DMS53 treated with DMSO at 0.1 percent for 48 hours (cell line): Measurements from ENCODE around the gene MARVELD1.

Experiments
- DNase-seq: peaks from one replicate; lab custom pipeline; 2025; ENCODE audit not compliant: unreplicated experiment; lab: John Stamatoyannopoulos, UW

The MARVELD1 gene

DNA sequence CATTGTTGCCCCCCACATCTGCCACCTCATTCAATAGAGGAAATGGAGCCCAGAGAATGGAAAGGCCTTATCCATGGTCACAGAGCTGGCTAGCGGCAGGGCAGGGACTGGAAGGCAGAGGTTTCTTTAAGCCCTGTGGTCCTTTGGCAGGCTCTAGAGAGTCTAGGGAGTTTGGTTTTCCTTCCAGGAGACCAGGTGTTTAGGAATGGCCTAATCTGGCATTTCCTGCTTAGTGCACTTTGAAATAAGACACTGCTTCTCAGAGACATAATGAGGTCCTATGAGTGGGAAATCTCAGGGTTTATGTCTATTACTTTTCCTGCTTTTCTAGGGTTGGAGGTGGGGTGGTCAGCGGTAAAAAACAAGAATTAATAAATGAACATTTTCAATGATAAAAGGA lies 6.1 kb downstream of the MARVELD1 start:
- DNase-seq, result no peak

DNA sequence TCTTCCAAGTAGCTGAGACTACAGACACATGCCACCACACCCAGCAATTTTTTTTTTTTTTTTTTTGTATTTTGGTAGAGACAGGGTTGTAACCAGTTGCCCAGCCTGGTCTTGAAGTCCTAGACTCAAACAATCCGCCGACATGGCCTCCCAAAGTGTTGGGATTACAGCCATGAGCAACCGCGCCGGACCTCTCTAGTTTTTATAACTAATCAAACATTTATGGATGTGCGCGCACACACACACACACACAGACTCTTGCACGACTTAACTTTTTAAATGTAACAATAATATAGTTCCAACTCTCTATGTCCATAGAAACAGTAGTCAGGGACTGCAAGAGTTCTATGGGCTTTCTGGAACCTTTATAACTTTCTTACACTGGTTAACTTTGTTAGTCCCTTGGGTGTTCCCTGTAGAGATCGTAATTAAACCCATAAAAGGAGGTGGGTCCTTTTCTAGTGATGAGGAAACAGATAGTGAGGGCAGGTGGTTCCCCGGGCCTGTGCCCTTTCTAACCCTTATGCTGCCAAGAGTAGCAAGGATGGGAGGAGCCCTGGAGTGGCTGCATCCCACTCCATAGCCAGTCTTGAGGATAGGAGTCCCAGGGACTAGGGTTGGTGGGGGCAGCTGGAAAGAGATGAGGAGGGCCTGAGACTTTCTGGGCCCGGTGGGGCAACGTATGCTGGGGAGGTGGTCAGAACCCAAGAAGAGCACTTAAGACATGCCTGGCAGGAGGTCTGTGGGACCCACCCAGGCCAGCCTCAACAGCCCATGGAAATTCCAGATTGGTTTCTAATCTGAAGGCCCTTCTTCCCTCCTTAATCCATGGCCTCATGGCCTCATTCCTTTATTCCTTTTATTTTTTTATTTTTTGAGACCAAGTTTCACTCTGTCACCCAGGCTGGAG lies 8.6 kb downstream of the MARVELD1 start:
- no peak for DNase-seq

DNA sequence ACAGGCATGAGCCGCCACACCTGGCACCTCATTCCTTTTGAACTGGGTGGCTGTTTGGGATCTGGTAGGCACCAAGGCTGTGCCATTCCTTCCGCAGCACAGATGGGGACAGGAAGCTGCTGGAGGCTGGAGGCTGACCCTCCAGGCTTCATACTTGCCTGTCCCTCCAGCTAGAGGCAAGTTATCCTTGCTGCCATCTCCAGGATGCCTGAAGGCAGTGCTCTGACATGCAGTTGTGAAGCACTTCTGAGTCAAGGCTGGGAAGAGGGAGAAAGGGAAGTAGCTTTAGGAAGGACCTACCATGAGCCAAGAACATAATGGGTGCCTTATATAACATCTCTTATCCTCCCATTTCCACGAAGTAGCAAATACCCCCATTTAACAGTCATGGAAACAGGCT lies 9.5 kb downstream of the MARVELD1 start:
- no peak for DNase-seq

DNA sequence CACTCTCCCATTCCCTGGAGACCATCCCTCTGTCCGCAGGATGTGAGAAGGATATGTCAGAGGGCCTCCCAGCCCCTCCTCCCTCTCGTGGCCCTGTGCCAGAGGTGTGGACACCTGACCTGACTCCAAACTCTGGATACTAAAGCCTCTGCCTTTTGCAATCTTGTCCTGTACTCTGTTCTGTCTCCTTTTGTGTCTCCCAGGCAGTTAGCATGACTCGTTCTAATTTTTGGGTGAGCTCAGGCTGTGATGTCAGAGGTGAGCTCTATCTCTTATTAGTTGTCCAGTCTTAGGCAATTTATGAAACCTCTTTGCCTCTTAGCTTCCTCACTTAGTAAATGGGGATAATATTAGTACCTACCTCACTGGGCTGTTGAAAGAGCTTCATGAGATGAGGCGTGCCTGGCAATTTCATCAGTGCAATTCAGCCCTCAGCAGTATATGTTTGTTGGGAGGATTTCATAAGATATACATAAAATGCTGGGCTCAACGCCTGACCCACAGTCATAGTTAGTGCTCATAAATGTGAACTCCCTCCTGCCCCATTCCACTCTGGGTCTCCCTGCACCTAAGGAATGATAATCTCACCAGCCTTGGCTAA lies 10.9 kb downstream of the MARVELD1 start:
- DNase-seq, result no peak

DNA sequence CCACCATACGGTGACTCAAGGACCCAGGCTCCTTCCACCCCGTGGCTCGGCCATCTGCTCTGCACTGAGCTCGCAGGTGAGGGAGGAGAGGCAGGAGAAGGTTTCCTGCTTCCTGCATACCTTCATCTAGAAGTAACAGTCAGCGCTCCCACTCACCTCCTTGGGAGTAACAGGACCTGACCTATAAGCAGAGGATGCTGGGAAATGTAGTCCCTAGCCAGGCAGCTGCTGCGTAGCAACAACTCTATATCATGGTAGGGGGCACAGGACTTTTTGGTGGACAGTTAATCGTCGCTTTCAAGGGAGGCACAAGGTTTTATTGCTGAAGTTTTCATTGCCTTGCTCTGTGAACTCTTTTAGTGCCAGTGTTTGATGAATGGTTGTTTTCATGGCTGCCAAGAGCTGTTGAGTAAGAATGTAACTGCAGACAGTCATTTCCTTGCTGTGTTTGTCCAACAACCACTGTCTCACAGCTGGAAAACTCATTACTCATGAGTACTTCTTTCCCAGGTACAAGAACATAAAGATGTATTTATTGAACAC lies 13.2 kb downstream of the MARVELD1 start:
- DNase-seq, result peak; percentile 41

DNA sequence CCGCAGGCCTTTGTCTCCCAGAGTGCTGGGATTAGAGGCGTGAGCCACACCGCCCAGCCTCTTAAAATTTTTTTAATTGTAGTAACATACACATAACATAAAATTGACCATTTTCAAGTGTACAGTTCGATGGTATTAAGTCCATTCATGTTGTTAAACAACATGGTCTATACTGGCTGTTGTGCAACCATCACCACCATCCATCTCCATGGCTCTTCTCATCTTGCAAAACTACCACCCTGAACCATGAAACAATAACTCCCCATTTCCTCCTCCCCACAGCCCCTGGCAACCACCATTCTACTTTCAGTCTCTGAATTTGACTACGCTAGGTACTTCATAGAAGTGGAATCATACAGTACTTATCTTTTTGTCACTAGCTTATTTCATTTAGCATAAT lies 15.5 kb downstream of the MARVELD1 start:
- no peak for DNase-seq

DNA sequence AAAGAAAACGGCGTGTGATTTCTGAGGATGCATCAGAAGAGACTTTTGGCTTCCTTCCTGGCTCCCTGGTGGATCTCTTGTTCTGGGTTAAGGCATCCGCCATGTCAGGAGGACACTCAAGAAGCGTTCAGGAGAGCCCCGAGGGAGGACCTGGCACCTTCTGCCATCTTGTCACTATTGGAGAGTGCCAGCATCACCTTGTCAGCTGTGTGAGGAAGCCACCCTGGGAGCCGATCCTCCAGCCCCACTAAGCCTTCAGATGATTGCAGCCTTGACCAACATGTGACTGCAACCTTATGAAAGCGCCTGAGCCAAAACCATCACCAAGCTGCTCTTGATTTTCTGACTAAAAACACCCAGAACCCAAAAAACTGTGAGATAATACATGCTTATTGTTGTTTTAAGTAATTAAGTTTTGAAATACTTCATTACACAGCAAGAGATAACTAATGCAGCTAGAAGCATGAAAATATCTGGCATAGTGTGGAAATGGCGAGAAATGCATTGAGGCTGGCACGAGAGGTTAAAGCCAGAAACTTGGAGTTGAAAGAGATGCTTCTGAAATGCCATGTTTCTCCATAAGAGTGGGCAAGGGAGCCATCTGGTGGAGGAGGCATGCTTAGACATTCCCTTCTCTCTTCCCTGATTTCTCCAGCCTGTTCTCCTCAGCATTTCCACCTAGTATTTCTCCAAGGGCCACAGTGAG lies 18.0 kb downstream of the MARVELD1 start:
- DNase-seq, result peak; percentile 92

DNA sequence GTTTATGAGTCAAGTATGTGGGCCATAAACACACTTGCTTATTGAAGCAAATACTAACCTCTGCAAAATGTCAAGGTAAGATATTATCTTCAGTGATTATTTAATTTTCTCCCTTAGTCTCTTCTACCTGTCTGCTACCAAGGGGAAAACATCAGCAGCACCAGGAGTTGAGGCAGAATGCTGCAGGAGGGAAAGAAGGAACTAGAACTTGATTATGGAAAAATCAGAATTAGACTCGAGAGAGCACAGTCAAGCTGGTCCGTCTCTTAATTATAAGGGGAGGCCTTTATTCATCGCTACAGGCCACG lies 18.5 kb downstream of the MARVELD1 start:
- DNase-seq, result no peak

DNA sequence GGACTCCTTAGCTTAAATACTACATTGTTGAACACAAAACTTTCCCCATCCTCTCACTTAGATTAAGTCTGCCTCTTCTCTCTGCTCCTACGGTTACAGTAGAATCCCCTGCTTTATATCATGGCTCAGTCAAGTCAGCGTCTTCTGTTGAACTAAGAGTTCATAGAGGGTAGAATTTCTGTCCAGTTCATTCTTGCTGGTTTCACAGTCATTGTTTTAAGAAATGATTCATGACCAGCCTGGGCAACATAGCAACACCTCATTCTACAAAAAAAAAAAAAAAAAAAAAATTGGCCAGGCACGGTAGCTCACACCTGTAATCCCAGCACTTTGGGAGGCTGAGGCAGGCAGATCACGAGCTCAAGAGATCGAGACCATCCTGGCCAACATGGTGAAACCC lies 19.7 kb downstream of the MARVELD1 start:
- no peak for DNase-seq

DNA sequence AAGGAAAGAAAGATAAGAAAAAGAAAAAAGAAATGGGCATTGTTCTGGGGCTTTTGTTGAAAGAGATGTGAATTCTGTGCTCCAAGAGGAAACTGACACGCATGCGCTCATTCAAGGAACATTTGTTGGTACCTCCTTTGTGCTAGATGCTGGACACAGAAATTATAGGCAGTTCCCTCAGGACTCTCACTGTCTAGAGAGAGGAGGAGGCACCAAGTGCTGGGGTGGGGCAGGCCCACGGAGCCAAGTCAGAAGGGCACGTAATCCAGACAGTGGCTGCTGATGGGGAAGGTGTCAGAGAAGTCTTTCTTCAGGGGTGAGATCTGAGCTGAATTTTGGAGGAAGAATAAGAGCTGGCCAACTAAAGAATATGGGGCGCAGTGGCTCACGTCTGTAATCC lies 20.5 kb downstream of the MARVELD1 start:
- no peak for DNase-seq

DNA sequence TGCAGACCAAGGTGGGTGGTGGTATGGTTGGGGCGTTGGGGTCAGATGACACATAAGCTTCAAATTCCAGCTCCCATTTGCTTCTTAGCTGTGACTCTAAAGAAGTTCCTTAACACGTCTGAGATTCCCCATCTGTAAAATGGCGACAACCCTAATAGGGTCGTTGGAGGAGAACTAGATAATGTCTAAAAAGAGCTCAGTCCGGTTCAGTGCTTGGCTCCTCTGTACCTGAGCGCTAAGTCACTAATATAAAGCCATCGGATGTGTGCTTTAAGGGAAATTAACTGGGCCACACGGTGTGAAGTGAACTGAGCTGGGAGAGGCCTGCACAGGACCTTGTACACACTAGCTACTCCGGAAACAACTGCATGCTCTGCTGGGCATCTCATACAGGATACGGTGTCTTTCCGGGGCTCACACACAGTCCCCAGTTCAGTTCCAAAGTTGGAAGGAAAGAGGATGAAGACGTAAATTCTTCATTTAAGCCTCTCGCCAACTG lies 22.9 kb downstream of the MARVELD1 start:
- DNase-seq, result no peak

DNA sequence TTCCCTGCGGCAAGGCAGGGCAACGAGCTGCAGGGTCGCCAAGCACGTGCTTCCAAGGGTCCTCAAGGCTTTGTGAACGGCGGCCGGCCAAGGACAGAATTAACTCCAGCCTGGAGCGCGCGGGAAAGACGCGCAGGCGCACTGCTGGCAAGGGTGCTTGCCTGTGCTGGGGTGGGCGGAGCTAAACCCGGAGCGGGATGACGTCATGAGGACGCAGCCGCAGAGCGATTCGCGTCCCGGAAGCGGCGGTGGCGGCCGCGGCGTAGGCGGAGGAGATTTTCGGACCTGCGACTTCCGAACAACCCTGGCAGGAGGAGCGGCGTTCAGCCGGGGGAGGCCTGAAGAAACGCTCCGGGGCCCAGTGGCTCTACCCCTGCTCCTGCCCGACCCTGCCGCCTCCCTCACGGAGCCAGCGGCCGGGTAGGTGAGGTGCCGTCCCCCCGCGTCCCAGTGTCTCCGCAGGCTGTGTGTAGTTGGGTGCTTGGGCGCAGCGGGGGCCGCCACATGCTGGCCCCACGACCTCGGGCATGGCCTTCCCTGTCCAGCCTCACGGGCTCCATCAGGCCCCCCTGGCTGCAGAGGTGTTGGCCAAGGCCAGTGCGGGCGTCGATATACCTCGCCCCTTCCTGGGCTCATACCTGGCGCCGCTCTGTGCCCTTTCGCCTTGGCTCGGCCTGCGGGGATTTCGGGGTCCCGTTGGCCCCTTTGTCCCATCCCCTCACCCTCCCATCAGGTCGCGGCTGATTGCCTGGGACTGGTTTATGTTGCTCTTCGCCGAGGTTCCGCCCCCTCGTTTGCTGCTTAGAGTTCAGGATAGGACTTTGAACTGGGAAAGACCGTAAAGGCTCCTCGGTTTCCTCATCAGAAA lies 23.6 kb downstream of the MARVELD1 start, which contains the start of gene ZFYVE27:
Gene ZFYVE27, plus strand, starts transcription at position 227 of the 868 bp plus-strand sequence. CDS start 1,350 bp downstream, outside the sequence.
- peak; percentile 95 for DNase-seq

DNA sequence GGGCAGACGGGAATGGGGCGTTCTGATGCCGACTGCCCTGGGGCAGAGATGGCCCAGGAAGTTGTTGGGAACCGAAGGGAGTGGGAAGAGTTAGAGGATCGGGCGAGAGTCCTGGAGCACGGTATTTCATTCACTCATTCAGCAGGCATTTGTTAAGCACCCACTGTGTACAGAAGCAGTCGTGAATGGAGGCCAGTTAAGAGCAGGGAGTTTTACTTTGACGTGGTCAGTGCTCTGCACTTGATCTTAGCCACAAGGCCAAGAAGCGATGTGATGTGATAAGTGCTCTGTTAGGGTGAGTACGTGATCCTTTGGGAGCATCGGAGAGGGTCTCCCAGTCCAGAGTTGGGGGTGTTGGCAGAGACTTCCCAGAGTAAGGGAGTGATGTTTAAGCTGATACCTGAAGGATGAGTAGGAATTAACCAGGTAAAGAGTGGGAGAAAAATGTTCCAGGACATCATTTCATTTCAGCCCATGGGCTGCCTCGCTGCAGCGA lies 24.3 kb downstream of the MARVELD1 start:
- no peak for DNase-seq

DNA sequence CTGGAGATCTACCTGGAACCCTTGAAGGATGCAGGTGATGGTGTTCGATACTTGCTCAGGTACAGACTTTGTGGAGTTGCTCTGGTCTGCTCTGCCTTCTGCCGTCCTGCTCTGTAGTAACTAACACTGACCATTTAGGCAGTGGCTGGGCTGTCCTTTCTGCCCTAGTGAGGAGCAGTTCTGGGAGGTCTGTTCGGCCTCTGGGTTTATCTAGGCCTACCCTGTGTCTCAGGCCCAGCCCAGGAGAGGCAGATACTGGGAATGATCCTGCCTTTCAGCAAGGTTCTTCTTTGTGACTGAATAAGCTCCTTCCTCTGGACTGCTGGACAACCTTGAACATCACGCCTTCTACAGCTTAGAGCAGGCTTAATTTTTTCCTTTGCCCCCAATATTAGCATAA lies 25.1 kb downstream of the MARVELD1 start:
- no peak for DNase-seq

DNA sequence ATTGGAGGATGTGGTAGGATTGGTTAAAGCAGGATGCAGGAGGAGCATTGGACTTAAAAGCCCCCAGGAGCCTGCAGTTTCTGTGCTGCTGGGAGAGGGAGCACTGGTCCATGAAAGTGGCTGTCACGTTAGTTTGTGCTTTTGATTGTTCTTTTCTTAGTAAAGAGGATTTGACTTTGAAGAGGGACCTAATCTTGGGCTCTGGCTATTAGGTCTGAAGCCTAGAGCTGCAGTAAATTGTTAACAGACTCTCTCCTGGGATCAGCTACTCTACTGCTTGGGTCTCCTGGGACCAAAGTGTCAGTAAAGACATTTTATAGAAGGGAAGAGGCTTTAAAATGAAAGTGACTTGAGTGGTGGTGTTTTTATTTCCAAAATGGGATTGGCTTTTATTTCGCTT lies 27.1 kb downstream of the MARVELD1 start:
- DNase-seq, result no peak

DNA sequence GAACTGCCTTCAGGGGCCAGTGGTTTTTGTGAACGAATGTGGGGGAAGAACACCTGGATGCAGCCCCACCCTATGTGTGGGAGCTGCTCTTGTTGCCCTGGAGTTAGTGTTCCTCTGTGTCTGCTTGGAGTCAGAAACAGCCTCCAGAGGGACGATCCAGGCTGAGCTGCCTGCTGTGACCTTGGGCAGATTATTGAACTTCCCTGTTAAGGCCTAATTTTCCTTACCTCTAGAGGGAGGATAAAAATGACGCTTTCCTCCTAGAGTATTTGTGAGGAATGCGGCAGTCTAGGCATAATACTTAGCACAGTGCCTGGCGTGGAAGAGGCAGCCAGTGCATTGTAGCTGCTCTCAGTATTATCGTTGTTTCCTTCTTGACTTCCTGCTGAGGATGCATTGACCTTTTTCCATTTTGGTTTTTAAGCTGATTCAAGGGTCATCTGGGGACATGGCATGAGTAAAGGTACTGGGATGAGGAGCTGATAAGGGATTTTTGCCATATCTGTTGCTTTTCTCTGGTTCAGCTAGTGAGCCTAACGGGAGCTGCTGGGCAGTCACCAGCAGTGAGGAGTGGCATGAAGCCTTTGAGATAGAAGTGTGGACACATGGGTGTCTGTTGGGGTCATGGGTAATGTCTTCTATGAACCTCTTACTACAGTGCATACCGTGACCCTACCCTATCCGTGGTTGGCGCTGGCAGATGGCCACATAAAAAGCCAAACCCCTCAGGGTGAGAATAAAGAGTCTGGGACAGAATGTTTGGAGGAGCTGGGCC lies 29.8 kb downstream of the MARVELD1 start:
- DNase-seq, result no peak

DNA sequence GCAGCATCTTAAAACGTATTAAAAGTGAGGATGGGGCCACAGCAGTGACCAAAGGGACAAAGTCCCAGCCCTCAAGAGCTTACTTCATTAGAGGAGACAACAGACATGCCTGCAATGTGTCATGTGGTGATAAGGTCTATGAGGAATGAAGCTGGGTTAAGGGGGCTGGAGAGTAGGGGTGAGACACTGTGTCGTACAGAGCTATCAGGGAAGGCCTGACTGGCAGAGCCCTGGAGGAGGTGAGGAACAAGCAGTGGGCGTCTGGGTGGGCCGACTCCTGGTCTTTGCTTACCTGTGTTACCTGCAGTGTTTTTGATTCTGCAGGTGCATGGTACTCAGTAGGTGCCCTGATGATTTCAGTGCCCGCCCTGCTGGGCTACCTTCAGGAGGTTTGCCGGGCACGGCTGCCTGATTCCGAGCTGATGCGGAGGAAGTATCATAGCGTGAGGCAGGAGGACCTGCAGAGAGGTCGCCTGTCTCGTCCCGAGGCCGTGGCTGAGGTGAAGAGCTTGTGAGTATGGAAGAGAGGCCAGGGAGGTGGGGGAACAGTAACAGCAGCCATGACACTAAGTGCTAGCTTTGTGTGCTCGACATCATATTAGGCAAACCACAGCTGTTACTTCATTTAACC lies 31.0 kb downstream of the MARVELD1 start:
- no peak for DNase-seq

DNA sequence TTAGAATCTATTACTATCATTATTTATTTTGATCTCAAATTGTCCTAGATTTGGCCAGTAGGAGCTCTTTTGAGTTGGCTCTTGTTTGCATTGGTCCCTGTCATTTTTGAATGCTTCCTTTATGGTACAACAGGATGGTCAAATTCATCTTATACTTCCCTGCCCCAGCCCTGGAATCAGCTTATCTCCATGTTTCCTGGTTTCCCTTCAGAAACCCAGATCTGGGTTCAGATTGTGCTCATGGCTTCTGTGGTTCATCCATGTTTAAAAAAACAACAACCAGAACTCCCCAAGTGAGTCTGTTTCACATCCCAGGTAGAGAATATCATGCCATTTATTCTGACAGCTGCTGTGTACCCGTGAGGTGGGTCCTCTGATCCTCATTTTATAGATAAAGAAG lies 34.0 kb downstream of the MARVELD1 start:
- DNase-seq, result no peak

DNA sequence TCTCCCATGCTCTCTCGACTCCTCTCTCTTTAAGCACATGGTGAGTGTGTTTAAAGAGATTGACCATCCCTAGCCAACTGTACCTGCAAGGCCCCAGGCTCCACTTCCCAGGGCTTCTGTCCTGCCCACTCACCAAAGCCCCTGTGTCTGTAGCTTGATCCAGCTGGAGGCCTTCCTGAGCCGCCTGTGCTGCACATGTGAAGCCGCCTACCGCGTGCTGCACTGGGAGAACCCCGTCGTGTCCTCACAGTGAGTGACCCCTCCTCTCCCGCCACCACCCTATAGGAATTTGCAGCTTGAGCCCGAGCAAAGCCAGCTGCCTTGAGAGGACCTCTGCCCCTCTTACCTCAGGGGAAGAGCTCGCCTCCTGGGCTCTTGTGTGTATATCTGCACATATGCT lies 34.6 kb downstream of the MARVELD1 start:
- no peak for DNase-seq
